Measurements from ENCODE around the gene TFPT. TPM values are rescaled to one million over a fixed set of nuclear protein-coding genes. Genes with fewer than 3 reads are reported as not detected.

Gene TFPT
- total and polyA plus RNA-seq, 2 donors (not counting 3 experiments of a cell fraction or from before 2014, with no cell fraction given), result 28.3 to 32.1 TPM

DNA sequence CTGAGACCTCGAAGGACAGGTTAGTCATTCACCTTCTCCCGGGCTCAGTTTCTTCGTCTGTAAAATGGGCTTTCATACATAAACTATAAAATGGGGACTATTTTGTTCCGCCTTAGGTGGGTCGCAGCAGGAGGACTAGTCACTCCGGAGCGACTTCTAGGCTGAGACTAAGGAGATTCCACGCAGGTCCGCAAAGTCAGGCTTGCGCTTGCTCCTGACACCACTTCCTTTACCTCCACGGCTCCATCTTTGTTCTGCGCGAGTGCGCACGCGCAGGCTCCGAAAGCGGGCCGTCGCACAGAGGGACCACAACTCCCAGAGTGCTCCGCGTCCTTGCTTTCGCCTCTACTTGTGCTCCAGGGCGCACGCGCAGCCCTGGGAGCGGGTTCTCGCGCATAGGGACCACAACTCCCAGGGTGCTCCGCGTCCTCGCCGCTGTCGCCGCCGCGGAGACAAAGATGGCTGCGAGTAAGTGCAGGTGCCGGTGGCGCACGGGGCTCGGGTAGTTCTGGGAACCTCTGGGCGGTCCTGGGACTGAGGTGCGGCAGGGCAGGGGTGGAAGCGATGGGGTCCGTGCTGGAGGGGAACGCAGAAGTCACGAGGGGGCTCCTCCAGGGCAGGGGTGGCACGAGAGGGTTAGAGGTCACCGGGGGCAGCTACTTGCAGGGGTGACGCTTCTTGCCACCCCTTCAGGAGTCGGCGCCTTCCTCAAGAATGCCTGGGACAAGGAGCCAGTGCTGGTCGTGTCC is 12.9 kb downstream of the TFPT start, which contains the start of gene NDUFA3:
NDUFA3 (plus strand) TSS at position 435 of the 749 bp plus-strand sequence; CDS start at position 459, 24 bp downstream.
- Histone ChIP-seq H3K27me3 (ENCODE audit: control insufficient read depth in 2 of 2, insufficient read depth in 2 of 2, low read length in 2 of 2) (no peaks in the 10 kb centered on the region), H3K9me1 (replicated peaks; ENCODE audit: control insufficient read depth, extremely low read depth, insufficient read depth, low read length) (no peaks in the 10 kb centered on the region), H3K9ac (replicated peaks; ENCODE audit: extremely low read depth, insufficient read depth, low read length) (peak within 1 kb of the TSS; percentile 57), H3K4me2 (ENCODE audit: insufficient read depth, low read length) (peak within 1 kb of the TSS; percentile 85), H2AFZ (ENCODE audit: low read depth, low read length) (peak within 1 kb of the TSS; percentile 65), H3K79me2 (ENCODE audit: control insufficient read depth, insufficient read depth, low read length) (peaks cover 8% of the 10 kb centered on the region), H3K36me3 (ENCODE audit: control insufficient read depth in 2 of 2, extremely low read depth in 1 of 2, insufficient read depth in 2 of 2, low read length in 2 of 2) (peaks cover 0 to 16% of the 10 kb centered on the region in 2 experiments), H3K27ac (ENCODE audit: insufficient read depth, low read depth, low read length) (no peak within 1 kb of the TSS), H4K20me1 (replicated peaks; ENCODE audit: control insufficient read depth, extremely low read depth, insufficient read depth, low read length) (no peaks in the 10 kb centered on the region), H3K9me3 (replicated peaks; ENCODE audit: control insufficient read depth, insufficient read depth, low read length) (no peaks in the 10 kb centered on the region), H3K4me3 (replicated peaks in 1 of 3; ENCODE audit: insufficient read depth in 1 of 3, low read depth in 1 of 3, low read length in 3 of 3) (peak within 1 kb of the TSS; percentile 15 to 97 (median 57)), H3K4me1 (ENCODE audit: control insufficient read depth, extremely low read depth, insufficient read depth, low read length) (no peaks in the 10 kb centered on the region)
- ChIA-PET CTCF (no interaction called here), POLR2A (no interaction called here)
- TF ChIP-seq POLR2AphosphoS5 (IDR thresholded peaks at IDR 0.05; ENCODE audit: insufficient read depth, low read depth, low read length), result peak; percentile 76
- TF ChIP-seq EZH2 (IDR thresholded peaks at IDR 0.05; ENCODE audit: borderline replicate concordance, low read depth, low read length, severe bottlenecking), result no peak
- TF ChIP-seq, protein P1, sequence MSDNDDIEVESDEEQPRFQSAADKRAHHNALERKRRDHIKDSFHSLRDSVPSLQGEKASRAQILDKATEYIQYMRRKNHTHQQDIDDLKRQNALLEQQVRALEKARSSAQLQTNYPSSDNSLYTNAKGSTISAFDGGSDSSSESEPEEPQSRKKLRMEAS (IDR thresholded peaks at IDR 0.05; ENCODE audit: insufficient read depth, insufficient read length), result no peak
- peak; percentile 11 for TF ChIP-seq MYC (IDR thresholded peaks at IDR 0.05; ENCODE audit: low read depth, low read length)
- peak; percentile 87 for TF ChIP-seq POLR2A (IDR thresholded peaks at IDR 0.05; ENCODE audit: low read depth, low read length)
- DNase-seq (ENCODE audit: low read depth, low spot score), result peak; percentile 99
- peak; percentile 97 for FAIRE-seq
- dilution Hi-C loops (cut with MboI; ENCODE audit: extremely low pct_ligation_motif_present, low sequenced_read_pairs), result no loop called here
- BruUV-seq (replicated peaks), result no TSS peak
- intact Hi-C loops (cut with micrococcal nuclease), result loop anchor here (1.0 to 2.0 kb wide), 4 partner anchors 13 to 260 kb away; partner anchors contain the start of genes CNOT3, PRPF31 and TFPT

DNA sequence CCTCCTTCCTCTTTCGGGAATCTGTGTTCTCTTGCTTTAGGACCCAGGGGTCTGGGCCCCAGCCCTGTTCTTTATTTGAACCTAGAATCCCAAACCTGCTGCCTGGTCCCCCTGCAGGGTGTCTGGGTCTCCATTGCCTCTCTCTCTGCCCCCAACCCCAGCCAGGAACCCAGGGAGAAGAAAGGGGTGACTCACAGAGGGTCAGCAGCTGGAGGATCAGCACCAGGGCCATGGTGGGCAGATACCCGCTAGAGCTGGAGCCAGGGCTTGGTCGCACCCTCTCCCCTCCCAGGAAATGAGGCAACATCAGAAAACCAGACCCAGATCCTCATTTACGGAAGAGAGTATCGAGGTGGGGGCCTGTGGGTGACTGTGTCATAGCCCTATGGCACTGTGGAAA is 14.9 kb downstream of the TFPT start, which contains the start of gene OSCAR:
OSCAR (minus strand) TSS at position 243 of the 400 bp plus-strand sequence; CDS start at position 232, 11 bp downstream.
- H3K27me3 ChIP-seq (ENCODE audit: control insufficient read depth in 2 of 2, insufficient read depth in 2 of 2, low read length in 2 of 2), result no peaks in the 10 kb centered on the region
- intact Hi-C loops (cut with micrococcal nuclease), result no loop called here
- peaks cover 0 to 3% of the 10 kb centered on the region in 2 experiments for H3K36me3 ChIP-seq (ENCODE audit: control insufficient read depth in 2 of 2, extremely low read depth in 1 of 2, insufficient read depth in 2 of 2, low read length in 2 of 2)
- H4K20me1 ChIP-seq (replicated peaks; ENCODE audit: control insufficient read depth, extremely low read depth, insufficient read depth, low read length), result no peaks in the 10 kb centered on the region
- FAIRE-seq (no peak), DNase-seq (ENCODE audit: low read depth, low spot score) (no peak)
- no peak within 1 kb of the TSS for H3K9ac ChIP-seq (replicated peaks; ENCODE audit: extremely low read depth, insufficient read depth, low read length)
- no peaks in the 10 kb centered on the region for H3K9me3 ChIP-seq (replicated peaks; ENCODE audit: control insufficient read depth, insufficient read depth, low read length)
- BruUV-seq (replicated peaks), result no TSS peak
- H3K4me1 ChIP-seq (ENCODE audit: control insufficient read depth, extremely low read depth, insufficient read depth, low read length), result no peaks in the 10 kb centered on the region
- H3K4me3 ChIP-seq (replicated peaks in 1 of 3; ENCODE audit: insufficient read depth in 1 of 3, low read depth in 1 of 3, low read length in 3 of 3), result no peak within 1 kb of the TSS
- no peaks in the 10 kb centered on the region for H3K9me1 ChIP-seq (replicated peaks; ENCODE audit: control insufficient read depth, extremely low read depth, insufficient read depth, low read length)
- ChIA-PET CTCF (interaction anchor here (1.4 to 2.4 kb wide), 2 partner anchors 70 to 292 kb away, joined by 3 to 5 read pairs; no protein-coding TSS in a partner anchor), POLR2A (no interaction called here)
- no peak within 1 kb of the TSS for H2AFZ ChIP-seq (ENCODE audit: low read depth, low read length)
- dilution Hi-C loops (cut with MboI; ENCODE audit: extremely low pct_ligation_motif_present, low sequenced_read_pairs), result no loop called here
- H3K79me2 ChIP-seq (ENCODE audit: control insufficient read depth, insufficient read depth, low read length), result peaks cover 8% of the 10 kb centered on the region
- TF ChIP-seq EZH2 (IDR thresholded peaks at IDR 0.05; ENCODE audit: borderline replicate concordance, low read depth, low read length, severe bottlenecking), result no peak
- TF ChIP-seq FOS (IDR thresholded peaks at IDR 0.05; ENCODE audit: borderline replicate concordance, insufficient read depth, low read length), result no peak
- TF ChIP-seq, protein P2, sequence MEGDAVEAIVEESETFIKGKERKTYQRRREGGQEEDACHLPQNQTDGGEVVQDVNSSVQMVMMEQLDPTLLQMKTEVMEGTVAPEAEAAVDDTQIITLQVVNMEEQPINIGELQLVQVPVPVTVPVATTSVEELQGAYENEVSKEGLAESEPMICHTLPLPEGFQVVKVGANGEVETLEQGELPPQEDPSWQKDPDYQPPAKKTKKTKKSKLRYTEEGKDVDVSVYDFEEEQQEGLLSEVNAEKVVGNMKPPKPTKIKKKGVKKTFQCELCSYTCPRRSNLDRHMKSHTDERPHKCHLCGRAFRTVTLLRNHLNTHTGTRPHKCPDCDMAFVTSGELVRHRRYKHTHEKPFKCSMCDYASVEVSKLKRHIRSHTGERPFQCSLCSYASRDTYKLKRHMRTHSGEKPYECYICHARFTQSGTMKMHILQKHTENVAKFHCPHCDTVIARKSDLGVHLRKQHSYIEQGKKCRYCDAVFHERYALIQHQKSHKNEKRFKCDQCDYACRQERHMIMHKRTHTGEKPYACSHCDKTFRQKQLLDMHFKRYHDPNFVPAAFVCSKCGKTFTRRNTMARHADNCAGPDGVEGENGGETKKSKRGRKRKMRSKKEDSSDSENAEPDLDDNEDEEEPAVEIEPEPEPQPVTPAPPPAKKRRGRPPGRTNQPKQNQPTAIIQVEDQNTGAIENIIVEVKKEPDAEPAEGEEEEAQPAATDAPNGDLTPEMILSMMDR (IDR thresholded peaks at IDR 0.05; ENCODE audit: extremely low read depth in 1 of 2, insufficient read depth in 1 of 2, low read depth in 1 of 2, low read length in 2 of 2), result no peak
- no peak for TF ChIP-seq POLR2AphosphoS5 (IDR thresholded peaks at IDR 0.05; ENCODE audit: insufficient read depth, low read depth, low read length)
- no peak for TF ChIP-seq POLR2A (IDR thresholded peaks at IDR 0.05; ENCODE audit: low read depth, low read length)
- TF ChIP-seq GATA2 (IDR thresholded peaks at IDR 0.05; ENCODE audit: insufficient read depth, insufficient read length, low read depth, low read length), result no peak
- TF ChIP-seq, protein P1 (IDR thresholded peaks at IDR 0.05; ENCODE audit: insufficient read depth, insufficient read length), result no peak
- TF ChIP-seq MYC (IDR thresholded peaks at IDR 0.05; ENCODE audit: low read depth, low read length), result no peak
- TF ChIP-seq JUN (IDR thresholded peaks at IDR 0.05; ENCODE audit: borderline replicate concordance, insufficient read depth, insufficient read length, low read depth), result no peak
- no peak within 1 kb of the TSS for H3K27ac ChIP-seq (ENCODE audit: insufficient read depth, low read depth, low read length)
- no peak within 1 kb of the TSS for H3K4me2 ChIP-seq (ENCODE audit: insufficient read depth, low read length)

Measured in endothelial cell of umbilical vein (primary cell).